ENCODE data around the gene MKRN2OS.

MKRN2OS gene

DNA sequence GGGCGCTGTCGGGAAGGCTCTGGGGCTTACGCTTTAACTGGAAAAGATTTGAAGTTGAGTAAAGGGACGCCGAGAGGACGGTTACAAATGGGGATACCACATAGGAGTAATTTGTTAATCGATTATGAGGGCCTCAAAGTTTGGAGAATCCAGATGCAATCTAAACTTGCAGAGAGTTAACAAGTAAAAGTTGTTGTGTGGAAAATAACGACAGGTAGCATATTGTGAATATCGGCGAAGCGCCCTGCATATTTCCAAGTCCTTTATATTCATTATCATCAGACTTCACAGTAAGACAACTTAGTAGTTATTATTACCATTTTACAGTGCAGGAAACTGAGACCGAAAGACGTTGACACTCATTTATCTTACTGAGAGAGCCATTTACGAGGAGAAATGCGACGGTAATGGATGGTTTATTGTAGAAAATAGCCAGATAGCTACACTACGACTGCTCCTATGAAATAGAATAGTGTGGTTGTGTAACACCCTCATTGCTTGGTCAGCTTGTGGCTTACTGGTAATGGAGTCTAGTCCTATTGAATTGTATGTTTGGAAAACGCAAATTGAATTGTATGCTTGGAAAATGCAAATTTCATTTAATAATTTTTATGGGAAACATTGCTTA, 12.3 kb upstream of the MKRN2OS start:
- TF ChIP-seq, protein P1, sequence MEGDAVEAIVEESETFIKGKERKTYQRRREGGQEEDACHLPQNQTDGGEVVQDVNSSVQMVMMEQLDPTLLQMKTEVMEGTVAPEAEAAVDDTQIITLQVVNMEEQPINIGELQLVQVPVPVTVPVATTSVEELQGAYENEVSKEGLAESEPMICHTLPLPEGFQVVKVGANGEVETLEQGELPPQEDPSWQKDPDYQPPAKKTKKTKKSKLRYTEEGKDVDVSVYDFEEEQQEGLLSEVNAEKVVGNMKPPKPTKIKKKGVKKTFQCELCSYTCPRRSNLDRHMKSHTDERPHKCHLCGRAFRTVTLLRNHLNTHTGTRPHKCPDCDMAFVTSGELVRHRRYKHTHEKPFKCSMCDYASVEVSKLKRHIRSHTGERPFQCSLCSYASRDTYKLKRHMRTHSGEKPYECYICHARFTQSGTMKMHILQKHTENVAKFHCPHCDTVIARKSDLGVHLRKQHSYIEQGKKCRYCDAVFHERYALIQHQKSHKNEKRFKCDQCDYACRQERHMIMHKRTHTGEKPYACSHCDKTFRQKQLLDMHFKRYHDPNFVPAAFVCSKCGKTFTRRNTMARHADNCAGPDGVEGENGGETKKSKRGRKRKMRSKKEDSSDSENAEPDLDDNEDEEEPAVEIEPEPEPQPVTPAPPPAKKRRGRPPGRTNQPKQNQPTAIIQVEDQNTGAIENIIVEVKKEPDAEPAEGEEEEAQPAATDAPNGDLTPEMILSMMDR (IDR thresholded peaks at IDR 0.05; ENCODE audit: insufficient read depth, low read length, poor library complexity, severe bottlenecking) = no peak
- Histone ChIP-seq H3K27me3 (replicated peaks; ENCODE audit: control insufficient read depth, insufficient read depth, low read length) (no peaks in the 10 kb centered on the region), H3K4me3 (replicated peaks; ENCODE audit: low read depth, low read length) (peak overlapping the region; percentile 92), H3K36me3 (ENCODE audit: control insufficient read depth, insufficient read depth, low read length) (no peaks in the 10 kb centered on the region)
- no peak for DNase-seq (ENCODE audit: extremely low read depth, insufficient read length)

DNA sequence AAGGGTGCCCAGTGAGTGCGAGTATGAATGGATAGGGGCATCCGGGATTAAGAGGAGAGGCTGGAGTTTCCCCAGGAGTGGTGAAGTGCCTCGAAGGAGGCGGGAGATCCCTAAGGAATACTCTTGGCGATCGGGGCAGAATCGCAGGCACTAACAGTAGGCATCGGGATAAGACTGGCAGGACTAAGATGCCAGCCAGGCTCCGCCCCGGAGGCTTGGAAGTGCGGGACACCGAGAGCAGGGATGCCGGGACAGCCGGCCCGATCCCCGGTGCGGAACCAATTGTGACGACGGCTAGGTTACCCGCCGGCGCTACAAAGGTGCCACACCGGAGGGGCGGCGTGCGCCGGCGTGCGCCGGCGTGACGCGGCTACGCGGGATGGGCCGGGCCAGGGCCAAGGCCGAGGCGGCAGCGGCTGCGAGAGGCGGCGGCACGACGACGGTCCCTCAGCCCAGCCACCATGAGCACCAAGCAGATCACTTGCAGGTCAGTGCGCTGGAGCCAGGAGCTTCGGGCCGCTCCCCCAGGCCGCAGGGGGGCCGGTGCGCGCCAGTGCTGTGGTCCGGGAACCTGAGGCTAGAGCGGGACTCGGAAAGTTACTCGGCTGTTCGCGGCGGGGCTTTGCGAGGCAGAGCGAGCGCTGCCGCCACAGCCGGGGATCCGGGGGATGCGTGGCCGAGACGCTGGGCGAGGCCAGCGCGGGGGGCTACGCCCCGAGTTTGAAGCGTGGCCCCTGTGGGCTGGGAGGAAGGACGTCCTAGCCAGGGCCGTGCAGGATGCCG, 11.6 kb upstream of the MKRN2OS start, which contains the start of gene MKRN2:
TSS of gene MKRN2 (plus strand) at position 398 of the 783 bp plus-strand sequence. CDS start at position 462, 64 bp downstream.
- DNase-seq (ENCODE audit: extremely low read depth, insufficient read length) = peak; percentile 93

DNA sequence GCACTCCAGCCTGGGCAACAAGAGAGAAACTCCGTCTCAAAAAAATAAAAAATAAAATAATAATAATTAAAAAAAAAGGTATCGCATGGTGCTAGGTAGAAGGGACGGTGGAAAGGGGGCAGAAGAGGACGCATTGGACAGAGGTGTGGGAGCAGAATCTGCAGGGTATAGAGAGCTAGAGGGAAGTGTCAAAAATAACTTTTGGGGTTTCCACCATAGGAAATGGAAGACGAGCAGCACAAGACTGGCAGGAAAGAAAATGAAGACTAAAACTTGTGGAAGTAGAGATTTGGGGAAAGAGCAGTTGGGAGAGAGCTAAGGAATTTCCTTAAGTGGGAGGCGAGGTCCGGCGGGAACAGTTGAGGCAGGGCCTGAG, 11.0 kb upstream of the MKRN2OS start:
- Histone ChIP-seq H3K27me3 (replicated peaks; ENCODE audit: control insufficient read depth, insufficient read depth, low read length) (no peaks in the 10 kb centered on the region), H3K36me3 (ENCODE audit: control insufficient read depth, insufficient read depth, low read length) (no peaks in the 10 kb centered on the region), H3K4me3 (replicated peaks; ENCODE audit: low read depth, low read length) (peak overlapping the region; percentile 92)
- no peak for DNase-seq (ENCODE audit: extremely low read depth, insufficient read length)
- TF ChIP-seq, protein P1 (IDR thresholded peaks at IDR 0.05; ENCODE audit: insufficient read depth, low read length, poor library complexity, severe bottlenecking) = no peak

More for the DNA sequence above, 11.6 kb upstream of the MKRN2OS start, which contains the start of gene MKRN2:
- Histone ChIP-seq H3K4me3 (replicated peaks; ENCODE audit: low read depth, low read length) (peak within 1 kb of the TSS; percentile 92), H3K27me3 (replicated peaks; ENCODE audit: control insufficient read depth, insufficient read depth, low read length) (no peaks in the 10 kb centered on the region), H3K36me3 (ENCODE audit: control insufficient read depth, insufficient read depth, low read length) (no peaks in the 10 kb centered on the region)
- TF ChIP-seq, protein P1 (IDR thresholded peaks at IDR 0.05; ENCODE audit: insufficient read depth, low read length, poor library complexity, severe bottlenecking) = no peak

DNA sequence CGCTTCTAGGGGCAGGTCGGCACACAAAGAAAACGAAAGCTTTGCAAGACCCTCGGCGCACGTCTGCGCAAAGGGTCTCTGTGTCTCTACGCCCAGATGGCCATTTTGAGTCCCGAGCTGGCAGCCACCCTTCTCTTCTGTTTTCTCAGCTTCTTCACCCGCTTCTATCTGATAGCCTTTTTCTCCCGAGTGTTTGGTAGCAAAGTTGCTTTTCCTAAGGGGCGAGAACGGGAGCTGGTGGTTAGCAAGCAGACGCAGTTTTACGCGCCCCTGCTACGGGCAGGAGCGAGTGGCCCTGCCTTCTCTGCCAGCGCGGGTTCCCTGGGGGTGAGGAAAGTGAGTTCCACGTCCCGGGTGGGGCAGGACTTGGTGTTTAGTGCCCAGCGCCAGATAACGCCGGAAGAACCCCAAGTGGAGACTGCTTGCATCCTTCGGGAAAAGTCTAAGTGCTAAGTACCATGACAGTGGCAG, 8.7 kb upstream of the MKRN2OS start:
- Histone ChIP-seq H3K36me3 (ENCODE audit: control insufficient read depth, insufficient read depth, low read length) (no peaks in the 10 kb centered on the region), H3K27me3 (replicated peaks; ENCODE audit: control insufficient read depth, insufficient read depth, low read length) (no peaks in the 10 kb centered on the region), H3K4me3 (replicated peaks; ENCODE audit: low read depth, low read length) (peak overlapping the region; percentile 68)
- TF ChIP-seq, protein P1 (IDR thresholded peaks at IDR 0.05; ENCODE audit: insufficient read depth, low read length, poor library complexity, severe bottlenecking) = no peak
- DNase-seq (ENCODE audit: extremely low read depth, insufficient read length) = peak; percentile 54

DNA sequence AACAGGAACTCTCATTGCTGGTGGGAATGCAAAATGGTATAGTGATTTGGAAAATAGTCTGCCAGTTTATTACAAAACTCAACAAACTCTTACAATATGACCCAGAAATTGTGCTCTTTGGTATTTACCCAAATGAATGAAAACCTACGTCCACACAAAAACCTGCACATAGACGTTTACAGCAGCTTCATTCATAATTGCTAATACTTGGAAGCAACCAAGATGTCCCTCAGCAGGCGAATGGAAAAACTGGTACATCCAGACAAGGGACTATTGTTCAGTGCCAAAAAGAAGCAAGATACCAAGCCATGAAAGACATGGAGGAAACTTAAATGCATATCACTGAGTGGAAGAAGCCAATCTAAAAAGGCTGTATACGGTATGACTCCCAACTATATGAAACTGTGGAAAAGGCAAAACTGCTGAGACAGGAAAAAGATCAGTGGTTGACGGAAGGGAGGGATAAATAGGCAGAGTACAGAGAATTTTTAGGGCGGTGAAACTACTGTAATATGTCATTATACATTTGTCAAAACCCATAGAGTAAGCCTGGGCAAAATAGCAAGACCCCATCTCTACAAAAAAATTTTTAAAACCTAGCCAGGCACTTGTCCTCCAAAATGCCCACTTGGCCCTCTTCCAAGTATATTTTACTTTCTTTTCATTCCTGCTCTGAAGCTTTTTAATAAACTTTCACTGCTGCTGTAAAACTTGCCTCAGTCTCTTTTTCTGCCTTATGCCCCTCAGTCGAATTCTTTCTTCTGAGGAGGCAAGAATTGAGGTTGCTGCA, 4.9 kb upstream of the MKRN2OS start:
- Histone ChIP-seq H3K4me3 (replicated peaks; ENCODE audit: low read depth, low read length) (no peak overlapping the region), H3K27me3 (replicated peaks; ENCODE audit: control insufficient read depth, insufficient read depth, low read length) (no peaks in the 10 kb centered on the region), H3K36me3 (ENCODE audit: control insufficient read depth, insufficient read depth, low read length) (no peaks in the 10 kb centered on the region)
- TF ChIP-seq, protein P1 (IDR thresholded peaks at IDR 0.05; ENCODE audit: insufficient read depth, low read length, poor library complexity, severe bottlenecking) = no peak
- DNase-seq (ENCODE audit: extremely low read depth, insufficient read length) = no peak
